Endothelial cell of umbilical vein (primary cell): ENCODE results near the gene KSR1. TPM values are rescaled to one million over a fixed set of nuclear protein-coding genes. Genes with fewer than 3 reads are reported as not detected.

Experiments used
- BruUV-seq: library from RNA; stranded (reverse); fragments of 400-500 nt; replicated peaks from 2 replicates; lab custom pipeline; 2021; lab: Mats Ljungman, UMichigan
- CTCF ChIA-PET: fragments of 300-600, 350-600 bp; sonication (Branson Sonifier 250); formaldehyde crosslinking; loops from one replicate; lab custom pipeline; 2021; ENCODE audit warnings: antibody characterized with exemption, inconsistent platforms; lab: Charles Lee
- POLR2A ChIA-PET: fragments of 300-600, 350-600 bp; sonication (Branson Sonifier 250); formaldehyde crosslinking; loops from one replicate; lab custom pipeline; 2021; ENCODE audit warnings: antibody characterized with exemption, inconsistent platforms; lab: Charles Lee
- DNase-seq: peaks from one replicate; pipeline ENCODE4 v3.0.0-alpha.2; 2011; ENCODE audit warnings: low read depth, low spot score
- FAIRE-seq: peaks from 2 replicates; lab custom pipeline; 2011; peaks lifted over from hg19 to GRCh38; lab: Jason Lieb, UNC
- H2AFZ ChIP-seq: 2 replicates; pipeline ENCODE4 v1.6.0; 2012; ENCODE audit warnings: low read depth, low read length, control low read depth, inconsistent platforms
- H3K27ac ChIP-seq: 2 replicates; pipeline ENCODE4 v1.5.1; 2011; ENCODE audit warnings: low read depth, mild to moderate bottlenecking, control low read depth, low read length, moderate library complexity; ENCODE audit not compliant: insufficient read depth
- H3K27me3 ChIP-seq, 2 experiments: 2 replicates each; pipeline versions ENCODE4 v1.6.0 to v1.6.1; 2011; ENCODE audit warnings: low read length in 2 of 2, mixed read lengths in 1 of 2; ENCODE audit not compliant: control insufficient read depth in 2 of 2, insufficient read depth in 2 of 2
- H3K36me3 ChIP-seq, 2 experiments: 2 replicates in 1 of 2; 3 replicates in 1 of 2; pipeline ENCODE4 v1.5.1; 2011; ENCODE audit warnings: low read length in 2 of 2, mild to moderate bottlenecking in 1 of 2, moderate library complexity in 1 of 2; ENCODE audit not compliant: control insufficient read depth in 2 of 2, insufficient read depth in 2 of 2; ENCODE audit errors: extremely low read depth in 1 of 2
- H3K4me1 ChIP-seq: 3 replicates; pipeline ENCODE4 v1.5.1; 2011; ENCODE audit warnings: mild to moderate bottlenecking, low read length; ENCODE audit not compliant: control insufficient read depth, insufficient read depth; ENCODE audit errors: extremely low read depth
- H3K4me2 ChIP-seq: 2 replicates; pipeline ENCODE4 v1.6.1; 2011; ENCODE audit warnings: low read length, control low read depth, mixed read lengths; ENCODE audit not compliant: insufficient read depth
- H3K4me3 ChIP-seq, 3 experiments: fragments of 200-600 bp in 1 of 3; sonication (generic), shearing (Covaris generic) in 1 of 3; replicated peaks in 1 of 3; 2 replicates each; pipeline ENCODE4 v1.5.1; 2011 to 2016; ENCODE audit warnings: control low read depth in 3 of 3, low read length in 3 of 3, mild to moderate bottlenecking in 2 of 3, inconsistent platforms in 1 of 3, low read depth in 1 of 3, moderate library complexity in 1 of 3; ENCODE audit not compliant: insufficient read depth in 1 of 3
- H3K79me2 ChIP-seq: 2 replicates; pipeline ENCODE4 v1.6.0; 2012; ENCODE audit warnings: low read length, inconsistent platforms; ENCODE audit not compliant: control insufficient read depth, insufficient read depth
- H3K9ac ChIP-seq: replicated peaks from 2 replicates; pipeline ENCODE3; 2011; ENCODE audit warnings: low read length, control low read depth; ENCODE audit not compliant: insufficient read depth; ENCODE audit errors: extremely low read depth
- H3K9me1 ChIP-seq: replicated peaks from 3 replicates; pipeline ENCODE4 v1.6.0; 2011; ENCODE audit warnings: mild to moderate bottlenecking, low read length; ENCODE audit not compliant: control insufficient read depth, insufficient read depth; ENCODE audit errors: extremely low read depth
- H3K9me3 ChIP-seq: replicated peaks from 2 replicates; pipeline ENCODE4 v1.5.1; 2012; ENCODE audit warnings: low read length, inconsistent platforms; ENCODE audit not compliant: control insufficient read depth, insufficient read depth
- H4K20me1 ChIP-seq: replicated peaks from 2 replicates; pipeline ENCODE3; 2011; ENCODE audit warnings: mild to moderate bottlenecking, low read length; ENCODE audit not compliant: control insufficient read depth, insufficient read depth; ENCODE audit errors: extremely low read depth
- CTCF ChIP-seq, 2 donors: IDR thresholded peaks; 1 replicate in 1 of 2; 2 replicates in 1 of 2; pipeline ENCODE4 v1.5.1; 2011; ENCODE audit warnings: low read length in 2 of 2, mild to moderate bottlenecking in 2 of 2, moderate library complexity in 2 of 2, control low read depth in 1 of 2, inconsistent platforms in 1 of 2, low read depth in 1 of 2; ENCODE audit not compliant: insufficient read depth in 1 of 2; ENCODE audit errors: extremely low read depth in 1 of 2
- EZH2 ChIP-seq: IDR thresholded peaks from 2 replicates; pipeline ENCODE4 v1.6.1; 2012; ENCODE audit warnings: borderline replicate concordance, low read depth, mild to moderate bottlenecking, moderate library complexity, low read length, inconsistent platforms; ENCODE audit not compliant: severe bottlenecking
- FOS ChIP-seq: IDR thresholded peaks from 2 replicates; pipeline ENCODE4 v1.6.1; 2011; ENCODE audit warnings: mild to moderate bottlenecking, low read length, moderate library complexity, borderline replicate concordance; ENCODE audit not compliant: insufficient read depth
- GATA2 ChIP-seq: IDR thresholded peaks from 2 replicates; pipeline ENCODE4 v1.7.0; 2011; ENCODE audit warnings: low read depth, mild to moderate bottlenecking, moderate library complexity, mixed read lengths, low read length; ENCODE audit not compliant: insufficient read length, insufficient read depth
- JUN ChIP-seq: IDR thresholded peaks from 2 replicates; pipeline ENCODE4 v1.6.1; 2011; ENCODE audit warnings: borderline replicate concordance, low read depth; ENCODE audit not compliant: insufficient read length, insufficient read depth
- MAX ChIP-seq: IDR thresholded peaks from 2 replicates; pipeline ENCODE4 v1.6.1; 2011; ENCODE audit not compliant: insufficient read depth, insufficient read length
- MYC ChIP-seq: IDR thresholded peaks from one replicate; pipeline ENCODE4 v1.6.1; 2011; ENCODE audit warnings: mild to moderate bottlenecking, low read depth, low read length
- POLR2A ChIP-seq: IDR thresholded peaks from 2 replicates; pipeline ENCODE4 v1.6.1; 2012; ENCODE audit warnings: low read depth, mild to moderate bottlenecking, control low read depth, low read length
- POLR2AphosphoS5 ChIP-seq: IDR thresholded peaks from 2 replicates; pipeline ENCODE4 v1.6.1; 2012; ENCODE audit warnings: low read depth, mild to moderate bottlenecking, control low read depth, low read length, moderate library complexity; ENCODE audit not compliant: insufficient read depth
- dilution Hi-C: fragments of 300-500 bp; cut with MboI; formaldehyde crosslinking; loops from one replicate; pipeline ENCODE4 v1.15.0; 2019; ENCODE audit warnings: low sequenced_read_pairs; ENCODE audit not compliant: extremely low pct_ligation_motif_present
- intact Hi-C: fragments of 100-400 bp; cut with micrococcal nuclease; formaldehyde crosslinking; loops from one replicate; pipeline ENCODE4 v1.10.0; 2022
- polyA plus RNA-seq, 4 experiments: library from polyadenylated mRNA; depleted of rRNA in 3 of 4; stranded (reverse) in 3 of 4; unstranded in 1 of 4; fragments of >200 nt; gene quantifications; 2 replicates each; pipeline versions ENCODE4 v1.2.1 to v1.2.3, GENCODE V29; 2011 to 2012; ENCODE audit warnings: missing spikeins in 1 of 4
- total RNA-seq: library from RNA; stranded (reverse); gene quantifications from 2 replicates; pipeline ENCODE4 v1.2.3, GENCODE V29; 2021

The KSR1 gene
- total and polyA plus RNA-seq, 2 donors (not counting 3 experiments of a cell fraction or from before 2014, with no cell fraction given), result 35.4 to 80.2 TPM

- no peak overlapping the region for H2AFZ ChIP-seq
- peak overlapping the region; percentile 28 for H3K9ac ChIP-seq
- no peak for TF ChIP-seq POLR2AphosphoS5
- no peak for TF ChIP-seq FOS
- TF ChIP-seq MYC, result no peak
- TF ChIP-seq EZH2, result no peak
- no peak for TF ChIP-seq MAX
- TF ChIP-seq CTCF (IDR thresholded peaks at IDR 0.05; ENCODE audit: extremely low read depth in 1 of 2, insufficient read depth in 1 of 2, low read depth in 1 of 2, low read length in 2 of 2), result no peak
- no peak for TF ChIP-seq POLR2A
- no peak for TF ChIP-seq JUN
- TF ChIP-seq GATA2, result no peak
- intact Hi-C loops (no loop called here), dilution Hi-C loops (loop anchor here (25.0 kb wide), 1 partner anchor 130 kb away; no protein-coding TSS in a partner anchor)
- H3K27me3 ChIP-seq, result no peaks in the 10 kb centered on the region
- ChIA-PET POLR2A (no interaction called here), CTCF (interaction anchor here (0.8 to 1.9 kb wide), 13 partner anchors 9 to 330 kb away, joined by 3 to 9 read pairs (median 4); no protein-coding TSS in a partner anchor)
- H3K79me2 ChIP-seq, result peaks cover 67% of the 10 kb centered on the region
- peaks cover 48% of the 10 kb centered on the region for H3K4me1 ChIP-seq
- H4K20me1 ChIP-seq, result no peaks in the 10 kb centered on the region
- no TSS peak for BruUV-seq
- H3K27ac ChIP-seq, result peak overlapping the region; percentile 76
- FAIRE-seq, result peak; percentile 85
- DNase-seq, result peak; percentile 50
- H3K9me1 ChIP-seq, result no peaks in the 10 kb centered on the region
- peaks cover 0 to 2% of the 10 kb centered on the region in 2 experiments for H3K36me3 ChIP-seq
- H3K4me2 ChIP-seq, result peak overlapping the region; percentile 9
- no peaks in the 10 kb centered on the region for H3K9me3 ChIP-seq
- no peak overlapping the region for H3K4me3 ChIP-seq
Measured at GRCh38 chr17:27566671-27567562, 110.7 kb downstream of the KSR1 start.
